ENCODE results near the gene SCAMP2. TPM values are rescaled to one million over a fixed set of nuclear protein-coding genes. Genes with fewer than 3 reads are reported as not detected.

Gene SCAMP2
- total RNA-seq, 1 donor from 2014 or later: 90.8 TPM

DNA sequence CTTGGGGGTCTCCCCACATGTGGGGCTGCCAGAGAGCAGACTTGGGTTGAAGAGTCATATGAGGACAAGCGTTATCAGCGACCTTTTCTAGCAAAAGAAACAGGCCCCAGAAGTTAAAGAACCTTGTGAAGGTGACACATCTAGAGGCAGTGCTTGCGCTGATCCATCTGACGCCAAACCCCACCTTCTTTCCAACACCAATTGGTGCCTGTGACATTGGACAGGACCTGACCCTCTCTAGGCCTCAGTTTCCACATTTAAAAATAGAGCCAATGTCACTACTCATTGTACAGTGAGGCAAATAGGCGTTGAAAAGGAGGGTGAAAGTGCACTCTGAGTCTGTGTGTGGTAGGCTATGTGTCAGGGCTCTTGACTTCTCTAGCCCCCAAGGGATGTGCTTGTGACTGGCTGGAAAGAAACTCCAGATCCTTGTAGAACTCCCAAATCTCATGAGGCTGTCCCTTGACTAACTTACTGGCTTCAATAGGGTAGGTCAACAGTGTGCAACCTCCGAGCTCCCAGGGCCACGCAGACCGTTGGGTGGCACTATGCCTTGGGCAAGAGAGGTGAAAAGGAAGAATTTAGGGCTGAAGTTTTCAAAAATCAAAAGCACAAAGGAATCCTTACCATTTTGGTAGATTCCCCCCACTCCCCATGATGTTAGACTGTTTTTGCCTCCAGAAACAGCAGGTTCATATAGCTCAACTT lies 34.2 kb upstream of the SCAMP2 start:
- Histone ChIP-seq H3K9me3 (no peaks in the 10 kb centered on the region), H3K27me3 (no peaks in the 10 kb centered on the region), H3K27ac (peak overlapping the region; percentile 95 to 97), H3K36me3 (peaks cover 11 to 29% of the 10 kb centered on the region in 2 donors), H3K4me1 (peaks cover 8 to 18% of the 10 kb centered on the region in 2 donors), H3K4me3 (peak overlapping the region; percentile 86 to 98)
- no peak for TF ChIP-seq CTCF (IDR thresholded peaks at IDR 0.05)
- no peak for DNase-seq (ENCODE audit: low spot score in 2 of 2)
- intact Hi-C loops (cut with DNase I): loop anchor here (2.0 kb wide), 1 partner anchor 35 kb away; the partner anchor contains the start of gene SCAMP2

- peak within 1 kb of the TSS; percentile 86 to 98 for H3K4me3 ChIP-seq
- H3K36me3 ChIP-seq: peaks cover 17 to 35% of the 10 kb centered on the region in 2 donors
- H3K4me1 ChIP-seq: peaks cover 8 to 20% of the 10 kb centered on the region in 2 donors
- TF ChIP-seq CTCF (IDR thresholded peaks at IDR 0.05): no peak
- peak; percentile 59 to 95 for DNase-seq (ENCODE audit: low spot score in 2 of 2)
- no peaks in the 10 kb centered on the region for H3K9me3 ChIP-seq
- H3K27ac ChIP-seq: peak within 1 kb of the TSS; percentile 95 to 97
- no peaks in the 10 kb centered on the region for H3K27me3 ChIP-seq
- intact Hi-C loops (cut with DNase I): loop anchor here (1.0 to 2.0 kb wide), 5 partner anchors 16 to 63 kb away; partner anchors contain the start of genes COX5A, MPI, RPP25 and SCAMP2
Measured at GRCh38 chr15:74906450-74907162, 33.4 kb upstream of the SCAMP2 start, which contains the start of gene FAM219B. FAM219B (minus strand) TSS chr15:74906851; CDS start chr15:74906800, 51 bp downstream.

- no peak for DNase-seq (ENCODE audit: low spot score in 2 of 2)
- no peaks in the 10 kb centered on the region for H3K9me3 ChIP-seq
- intact Hi-C loops (cut with DNase I): loop anchor here (1.0 to 2.0 kb wide), 5 partner anchors 16 to 63 kb away; partner anchors contain the start of genes COX5A, MPI, RPP25 and SCAMP2
- TF ChIP-seq CTCF (IDR thresholded peaks at IDR 0.05): no peak
- H3K4me1 ChIP-seq: peaks cover 8 to 20% of the 10 kb centered on the region in 2 donors
- H3K27me3 ChIP-seq: no peaks in the 10 kb centered on the region
- peaks cover 18 to 34% of the 10 kb centered on the region in 2 donors for H3K36me3 ChIP-seq
- peak overlapping the region; percentile 86 to 98 for H3K4me3 ChIP-seq
- peak overlapping the region; percentile 95 to 97 for H3K27ac ChIP-seq
Measured at GRCh38 chr15:74906067-74906449, 32.9 kb upstream of the SCAMP2 start.

DNA sequence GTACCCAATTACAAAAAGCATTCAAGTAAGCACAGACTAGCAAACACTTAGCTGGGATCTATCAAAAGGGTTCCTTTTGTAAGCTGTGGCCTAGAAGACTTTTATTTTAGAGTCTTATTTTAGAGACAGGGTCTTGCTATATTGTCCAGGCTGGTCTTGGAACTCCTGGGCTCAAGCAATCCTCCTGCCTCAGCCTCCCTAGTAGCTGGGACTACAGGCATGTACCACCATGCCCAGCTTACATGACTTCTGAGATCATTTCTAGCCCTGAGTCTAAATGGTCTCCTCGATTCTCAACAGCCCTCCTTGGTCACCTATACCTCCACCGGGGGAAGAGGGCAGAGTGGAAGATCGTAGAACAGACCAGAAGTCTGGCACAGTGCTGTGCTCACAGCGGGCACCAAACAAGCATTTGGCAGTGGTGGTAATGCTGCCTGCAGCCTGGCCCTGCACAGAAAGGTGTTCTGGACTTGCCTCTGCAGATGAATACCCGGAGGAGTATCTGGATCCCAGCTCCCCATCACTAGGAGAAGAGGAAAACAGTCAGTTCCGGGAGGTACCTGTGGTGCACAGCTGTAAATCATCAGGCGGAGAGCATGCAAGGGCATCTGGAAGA lies 31.1 kb upstream of the SCAMP2 start:
- no peak for TF ChIP-seq CTCF (IDR thresholded peaks at IDR 0.05)
- H3K27ac ChIP-seq: no peak overlapping the region
- peaks cover 8 to 20% of the 10 kb centered on the region in 2 donors for H3K4me1 ChIP-seq
- no peaks in the 10 kb centered on the region for H3K27me3 ChIP-seq
- no peak for DNase-seq (ENCODE audit: low spot score in 2 of 2)
- H3K9me3 ChIP-seq: no peaks in the 10 kb centered on the region
- intact Hi-C loops (cut with DNase I): no loop called here
- H3K4me3 ChIP-seq: no peak overlapping the region
- peaks cover 30 to 52% of the 10 kb centered on the region in 2 donors for H3K36me3 ChIP-seq

- Histone ChIP-seq H3K27me3 (no peaks in the 10 kb centered on the region), H3K27ac (no peak overlapping the region), H3K9me3 (no peaks in the 10 kb centered on the region), H3K4me3 (no peak overlapping the region), H3K4me1 (peaks cover 8 to 20% of the 10 kb centered on the region in 2 donors), H3K36me3 (peaks cover 35 to 56% of the 10 kb centered on the region in 2 donors)
- TF ChIP-seq CTCF (IDR thresholded peaks at IDR 0.05): no peak
- intact Hi-C loops (cut with DNase I): no loop called here
- DNase-seq (ENCODE audit: low spot score in 2 of 2): no peak
Measured at GRCh38 chr15:74903676-74904075, 30.5 kb upstream of the SCAMP2 start.
